HEK293T (cell line): ENCODE measurements around the gene PLCB1.

Experiments used
- CTCF ChIA-PET: fragments of 350-600 bp; formaldehyde crosslinking; extraction: SDS; loops from one replicate; lab custom pipeline; 2021; ENCODE audit warnings: antibody characterized with exemption, inconsistent platforms; lab: Yijun Ruan, JAX
- POLR2A ChIA-PET: fragments of 350-600 bp; formaldehyde crosslinking; extraction: SDS; loops from one replicate; lab custom pipeline; 2020; ENCODE audit warnings: antibody characterized with exemption, inconsistent platforms; lab: Yijun Ruan, JAX
- DNase-seq: peaks from one replicate; pipeline ENCODE4 v3.0.0; 2012; ENCODE audit warnings: mixed read lengths; ENCODE audit errors: extremely low spot score
- ARNT ChIP-seq: fragments of 450-650 bp; IDR thresholded peaks from 2 replicates; pipeline ENCODE4 v1.6.1; 2017; ENCODE audit warnings: mild to moderate bottlenecking
- BHLHE40 ChIP-seq: fragments of 450-650 bp; IDR thresholded peaks from 2 replicates; pipeline ENCODE4 v1.6.1; 2016; ENCODE audit warnings: mild to moderate bottlenecking, moderate library complexity, borderline replicate concordance
- CTBP1 ChIP-seq: fragments of 450-650 bp; IDR thresholded peaks from 2 replicates; pipeline ENCODE4 v1.6.1; 2016; ENCODE audit warnings: borderline replicate concordance
- ELF4 ChIP-seq: fragments of 450-650 bp; IDR thresholded peaks from 2 replicates; pipeline ENCODE4 v1.6.1; 2017; ENCODE audit warnings: antibody characterized with exemption
- FOXA1 ChIP-seq: fragments of 450-650 bp; IDR thresholded peaks from 2 replicates; pipeline ENCODE4 v1.6.1; 2016; ENCODE audit warnings: mild to moderate bottlenecking
- FOXK2 ChIP-seq: fragments of 450-650 bp; IDR thresholded peaks from 2 replicates; pipeline ENCODE4 v1.6.1; 2016; ENCODE audit warnings: mild to moderate bottlenecking
- FOXM1 ChIP-seq: fragments of 450-650 bp; IDR thresholded peaks from 2 replicates; pipeline ENCODE4 v1.6.1; 2017; ENCODE audit warnings: mild to moderate bottlenecking, borderline replicate concordance
- HDGF ChIP-seq: fragments of 450-650 bp; IDR thresholded peaks from 2 replicates; pipeline ENCODE4 v1.6.1; 2017; ENCODE audit warnings: antibody characterized with exemption, borderline replicate concordance
- L3MBTL2 ChIP-seq: fragments of 450-650 bp; conservative IDR thresholded peaks from 2 replicates; pipeline ENCODE4 v1.6.1; 2016; ENCODE audit warnings: mild to moderate bottlenecking
- LEF1 ChIP-seq: fragments of 450-650 bp; IDR thresholded peaks from 2 replicates; pipeline ENCODE4 v1.6.1; 2017; ENCODE audit warnings: mild to moderate bottlenecking, borderline replicate concordance
- NFRKB ChIP-seq: fragments of 450-650 bp; IDR thresholded peaks from 2 replicates; pipeline ENCODE4 v1.6.1; 2016; ENCODE audit warnings: mild to moderate bottlenecking, moderate library complexity
- PKNOX1 ChIP-seq: fragments of 450-650 bp; IDR thresholded peaks from 2 replicates; pipeline ENCODE4 v1.6.1; 2016
- SP1 ChIP-seq: fragments of 450-650 bp; IDR thresholded peaks from 2 replicates; pipeline ENCODE4 v1.6.1; 2017
- SUZ12 ChIP-seq: fragments of 450-650 bp; IDR thresholded peaks from 2 replicates; pipeline ENCODE4 v1.6.1; 2016; ENCODE audit warnings: mild to moderate bottlenecking
- TARDBP ChIP-seq: fragments of 450-650 bp; IDR thresholded peaks from 2 replicates; pipeline ENCODE4 v1.6.1; 2016
- ZNF384 ChIP-seq: fragments of 450-650 bp; IDR thresholded peaks from 2 replicates; pipeline ENCODE4 v1.6.1; 2016

PLCB1 gene

GRCh38 chr20:8711501-8711900 is 579.4 kb downstream of the PLCB1 start:
- CTCF ChIA-PET, result no interaction called here
- POLR2A ChIA-PET, result no interaction called here
- DNase-seq, result no peak
- TF ChIP-seq FOXK2 (no peak), BHLHE40 (no peak), SUZ12 (no peak), TARDBP (no peak), FOXM1 (no peak), PKNOX1 (no peak), ELF4 (no peak), FOXA1 (no peak), SP1 (no peak), NFRKB (no peak), LEF1 (no peak), ARNT (no peak), HDGF (no peak), CTBP1 (no peak)

- POLR2A ChIA-PET, result no interaction called here
- TF ChIP-seq ZNF384 (no peak), LEF1 (no peak), SUZ12 (no peak), CTBP1 (no peak), L3MBTL2 (no peak)
- CTCF ChIA-PET, result no interaction called here
- no peak for DNase-seq
These were observed 582.1 kb downstream of the PLCB1 start for GRCh38 chr20:8714206-8714605.

- TF ChIP-seq FOXA1, result no peak
- TF ChIP-seq PKNOX1, result no peak
- TF ChIP-seq ELF4, result no peak
- no peak for TF ChIP-seq TARDBP
- DNase-seq, result no peak
- POLR2A ChIA-PET, result no interaction called here
- CTCF ChIA-PET, result no interaction called here
These were observed 586.2 kb downstream of the PLCB1 start for GRCh38 chr20:8718279-8718678.

- ChIA-PET CTCF (interaction anchor here (1.2 to 3.5 kb wide), 2 partner anchors 330 to 783 kb away, joined by 4 to 49 read pairs; no protein-coding TSS in a partner anchor), POLR2A (no interaction called here)
- DNase-seq, result no peak
- no peak for TF ChIP-seq FOXM1
- TF ChIP-seq SP1, result no peak
- no peak for TF ChIP-seq SUZ12
These were observed 588.0 kb downstream of the PLCB1 start for GRCh38 chr20:8720089-8720488.

GRCh38 chr20:8721098-8721497 is 589.0 kb downstream of the PLCB1 start:
- CTCF ChIA-PET, result interaction anchor here (0.6 to 3.5 kb wide), 11 partner anchors 15 to 787 kb away, joined by 3 to 49 read pairs (median 3); no protein-coding TSS in a partner anchor
- POLR2A ChIA-PET, result no interaction called here
- peak; percentile 48 for DNase-seq

GRCh38 chr20:8722277-8722928 is 590.3 kb downstream of the PLCB1 start:
- POLR2A ChIA-PET, result interaction anchor here (1.3 kb wide), 1 partner anchor 676 kb away, joined by 3 read pairs; no protein-coding TSS in a partner anchor
- CTCF ChIA-PET, result interaction anchor here (0.6 to 3.5 kb wide), 9 partner anchors 13 to 785 kb away, joined by 3 to 49 read pairs (median 3); no protein-coding TSS in a partner anchor
- peak; percentile 59 for DNase-seq

More at GRCh38 chr20:8721098-8721497, 589.0 kb downstream of the PLCB1 start:
- TF ChIP-seq SP1 (no peak), FOXM1 (no peak), LEF1 (no peak), SUZ12 (no peak)

More at GRCh38 chr20:8722277-8722928, 590.3 kb downstream of the PLCB1 start:
- TF ChIP-seq SUZ12, result no peak
- no peak for TF ChIP-seq PKNOX1
- no peak for TF ChIP-seq ELF4
- no peak for TF ChIP-seq ARNT
- no peak for TF ChIP-seq FOXK2
- no peak for TF ChIP-seq FOXA1
- TF ChIP-seq NFRKB, result no peak
- TF ChIP-seq LEF1, result no peak
- no peak for TF ChIP-seq CTBP1
- no peak for TF ChIP-seq L3MBTL2
- TF ChIP-seq HDGF, result no peak
- no peak for TF ChIP-seq BHLHE40
- TF ChIP-seq FOXM1, result no peak
- TF ChIP-seq SP1, result no peak
- TF ChIP-seq ZNF384, result no peak
- no peak for TF ChIP-seq TARDBP
